ENCODE results near the gene ODC1.

GRCh38 chr2:10407432-10407831, 40.7 kb downstream of the ODC1 start:
- TF ChIP-seq POLR2A (IDR thresholded peaks at IDR 0.05) (no peak), CTCF (IDR thresholded peaks at IDR 0.05) (no peak), EP300 (IDR thresholded peaks at IDR 0.05) (no peak), POLR2AphosphoS5 (IDR thresholded peaks at IDR 0.05) (no peak)

Data from upper lobe of left lung (tissue), 4 donors.